Neuron (in vitro differentiated cells): Measurements from ENCODE around the gene CA5A.
"Not testable (repeated sequence)": the region's sequence is repeated elsewhere in the genome, so short reads cannot be mapped to it uniquely, and the experiment has no call there.

Experiments
- H2AFZ ChIP-seq: one replicate; pipeline ENCODE4 v1.6.1; 2013; ENCODE audit warnings: low read depth, mild to moderate bottlenecking, inconsistent platforms, low read length, moderate library complexity
- H3K27me3 ChIP-seq: one replicate; pipeline ENCODE4 v1.6.1; 2013; ENCODE audit warnings: low read length; ENCODE audit not compliant: insufficient read depth
- H3K36me3 ChIP-seq: one replicate; pipeline ENCODE4 v1.6.1; 2013; ENCODE audit warnings: low read length; ENCODE audit not compliant: insufficient read depth
- H3K4me1 ChIP-seq: one replicate; pipeline ENCODE4 v1.6.1; 2013; ENCODE audit warnings: low read length; ENCODE audit not compliant: insufficient read depth
- H3K4me3 ChIP-seq: 2 replicates; pipeline ENCODE4 v1.5.1; 2013; ENCODE audit warnings: mild to moderate bottlenecking, low read length, moderate library complexity
- H3K9me3 ChIP-seq: one replicate; pipeline ENCODE4 v1.6.1; 2013; ENCODE audit warnings: low read length

CA5A gene

GRCh38 chr16:87936375-87937230 lies at the start of gene CA5A:
Gene CA5A, minus strand, starts transcription at chr16:87936529. Its CDS starts 79 bp downstream, at chr16:87936450.
- Histone ChIP-seq H3K9me3 (no peaks in the 10 kb centered on the region), H2AFZ (no peak within 1 kb of the TSS), H3K27me3 (no peaks in the 10 kb centered on the region), H3K4me1 (no peaks in the 10 kb centered on the region), H3K4me3 (no peak within 1 kb of the TSS), H3K36me3 (no peaks in the 10 kb centered on the region)

- not testable (repeated sequence) for H3K9me3 ChIP-seq, H3K27me3 ChIP-seq, H2AFZ ChIP-seq, H3K4me3 ChIP-seq, H3K4me1 ChIP-seq
- H3K36me3 ChIP-seq, result peaks cover 15% of the 10 kb centered on the region
Observed at GRCh38 chr16:87985493-87985892, 49.2 kb upstream of the CA5A start.

DNA sequence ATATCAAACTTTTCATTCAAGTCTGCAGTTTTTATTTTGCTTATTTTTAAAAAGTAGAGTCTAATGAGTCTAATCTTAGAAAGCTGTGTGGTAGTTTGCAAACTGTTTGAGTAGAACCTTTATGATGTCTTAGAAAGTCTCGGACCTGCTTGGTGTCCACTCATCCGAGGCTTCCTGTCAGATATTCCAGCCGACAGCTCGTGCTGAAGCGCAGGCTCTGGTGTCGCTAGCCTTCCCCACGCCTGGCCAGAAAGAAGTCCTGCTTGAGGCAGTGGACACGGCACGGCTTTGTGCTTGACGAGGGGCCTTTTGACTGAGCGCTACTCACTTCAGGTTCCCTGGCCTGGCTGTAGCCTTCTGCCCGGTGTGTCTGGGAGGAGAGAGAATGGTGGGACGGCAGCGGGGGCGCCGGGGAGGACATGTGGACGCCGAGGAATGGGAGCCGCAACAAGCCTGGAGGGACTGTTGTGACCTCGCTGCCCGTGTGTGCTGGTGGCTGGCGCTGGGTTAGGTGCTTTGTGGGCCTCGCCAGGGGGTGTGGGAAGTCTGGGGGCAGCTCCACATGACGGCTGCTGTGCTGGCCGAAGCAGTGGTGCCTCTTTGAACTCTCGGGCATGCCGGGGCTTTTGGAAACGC lies 48.4 kb upstream of the CA5A start:
- peaks cover 15% of the 10 kb centered on the region for H3K36me3 ChIP-seq
- no peaks in the 10 kb centered on the region for H3K27me3 ChIP-seq
- H3K4me1 ChIP-seq, result no peaks in the 10 kb centered on the region
- H3K9me3 ChIP-seq, result no peaks in the 10 kb centered on the region
- no peak overlapping the region for H2AFZ ChIP-seq
- H3K4me3 ChIP-seq, result no peak overlapping the region

- not testable (repeated sequence) for H3K4me3 ChIP-seq, H3K4me1 ChIP-seq, H3K9me3 ChIP-seq, H3K27me3 ChIP-seq, H2AFZ ChIP-seq
- H3K36me3 ChIP-seq, result peaks cover 15% of the 10 kb centered on the region
Observed at GRCh38 chr16:87984180-87984579, 47.9 kb upstream of the CA5A start.

DNA sequence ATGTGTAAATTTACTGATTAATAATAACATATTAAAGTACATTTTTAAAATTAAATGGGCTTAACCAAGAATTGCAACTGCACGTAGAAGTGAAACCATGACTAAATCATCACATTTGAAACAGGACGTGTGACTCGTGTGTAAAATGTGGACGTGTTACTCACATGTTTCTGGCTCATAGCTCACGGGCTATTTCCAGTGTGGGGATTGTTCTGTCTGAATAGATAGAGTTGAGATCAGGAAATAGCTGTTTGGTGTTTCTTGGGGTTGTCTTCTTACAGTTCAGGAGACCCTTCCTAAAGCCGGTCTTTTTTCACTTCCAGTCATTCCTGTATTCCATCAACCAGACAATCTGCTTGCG lies 47.4 kb upstream of the CA5A start:
- H3K9me3 ChIP-seq, H3K4me3 ChIP-seq, H3K4me1 ChIP-seq, H2AFZ ChIP-seq, H3K27me3 ChIP-seq: not testable (repeated sequence)
- H3K36me3 ChIP-seq, result peaks cover 15% of the 10 kb centered on the region

GRCh38 chr16:87983072-87983736 lies 46.9 kb upstream of the CA5A start:
- H3K4me1 ChIP-seq, H2AFZ ChIP-seq, H3K27me3 ChIP-seq, H3K9me3 ChIP-seq, H3K4me3 ChIP-seq: not testable (repeated sequence)
- H3K36me3 ChIP-seq, result peaks cover 15% of the 10 kb centered on the region

DNA sequence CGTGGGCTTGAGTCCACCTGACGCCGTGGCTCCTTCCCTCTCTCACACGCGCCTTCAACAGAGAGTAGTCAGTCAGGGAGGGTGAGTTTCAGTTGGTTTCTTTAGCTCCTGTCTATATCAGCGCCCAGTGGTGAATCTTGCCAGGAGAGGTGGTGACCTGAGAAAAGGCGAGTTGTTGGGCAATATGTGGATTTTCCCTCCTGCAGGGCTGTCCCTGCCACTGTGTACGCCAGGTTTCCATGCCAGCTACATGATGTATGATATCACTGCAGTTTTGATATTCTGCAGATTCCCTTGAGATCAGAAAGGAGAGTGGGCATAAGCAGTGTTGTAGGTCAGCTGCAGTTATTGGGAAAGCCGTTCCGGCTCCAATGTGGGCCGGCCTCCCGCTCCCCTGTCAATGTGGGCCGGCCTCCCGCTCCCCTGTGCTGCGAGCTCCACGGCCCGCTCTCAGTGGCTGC lies 46.3 kb upstream of the CA5A start:
- H3K4me3 ChIP-seq, result no peak overlapping the region

DNA sequence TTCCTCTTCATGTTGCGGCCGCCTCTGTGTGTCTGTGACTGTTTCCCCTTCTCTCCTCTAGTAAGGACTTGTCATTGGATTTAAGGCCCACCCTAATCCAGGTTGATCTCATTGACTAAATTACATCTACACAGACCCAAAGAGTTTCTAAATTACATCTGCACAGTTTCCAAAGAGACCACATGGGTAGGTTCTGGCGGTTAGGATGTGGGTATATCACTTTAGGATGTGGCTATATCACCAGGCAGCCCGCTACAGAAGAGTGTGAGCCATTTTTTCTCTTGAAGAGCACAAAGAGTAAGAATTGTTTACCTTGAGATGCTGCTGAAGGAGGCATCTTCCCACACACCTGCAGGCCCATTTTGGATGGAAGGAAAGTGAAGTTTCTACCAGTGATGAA lies 45.0 kb upstream of the CA5A start:
- H3K36me3 ChIP-seq, result peaks cover 19% of the 10 kb centered on the region
- H3K4me1 ChIP-seq, H3K27me3 ChIP-seq, H3K4me3 ChIP-seq, H2AFZ ChIP-seq, H3K9me3 ChIP-seq: not testable (repeated sequence)

More for the DNA sequence above, 46.3 kb upstream of the CA5A start:
- no peaks in the 10 kb centered on the region for H3K9me3 ChIP-seq
- H2AFZ ChIP-seq, result no peak overlapping the region
- H3K27me3 ChIP-seq, result no peaks in the 10 kb centered on the region
- H3K4me1 ChIP-seq, result no peaks in the 10 kb centered on the region
- peaks cover 16% of the 10 kb centered on the region for H3K36me3 ChIP-seq

DNA sequence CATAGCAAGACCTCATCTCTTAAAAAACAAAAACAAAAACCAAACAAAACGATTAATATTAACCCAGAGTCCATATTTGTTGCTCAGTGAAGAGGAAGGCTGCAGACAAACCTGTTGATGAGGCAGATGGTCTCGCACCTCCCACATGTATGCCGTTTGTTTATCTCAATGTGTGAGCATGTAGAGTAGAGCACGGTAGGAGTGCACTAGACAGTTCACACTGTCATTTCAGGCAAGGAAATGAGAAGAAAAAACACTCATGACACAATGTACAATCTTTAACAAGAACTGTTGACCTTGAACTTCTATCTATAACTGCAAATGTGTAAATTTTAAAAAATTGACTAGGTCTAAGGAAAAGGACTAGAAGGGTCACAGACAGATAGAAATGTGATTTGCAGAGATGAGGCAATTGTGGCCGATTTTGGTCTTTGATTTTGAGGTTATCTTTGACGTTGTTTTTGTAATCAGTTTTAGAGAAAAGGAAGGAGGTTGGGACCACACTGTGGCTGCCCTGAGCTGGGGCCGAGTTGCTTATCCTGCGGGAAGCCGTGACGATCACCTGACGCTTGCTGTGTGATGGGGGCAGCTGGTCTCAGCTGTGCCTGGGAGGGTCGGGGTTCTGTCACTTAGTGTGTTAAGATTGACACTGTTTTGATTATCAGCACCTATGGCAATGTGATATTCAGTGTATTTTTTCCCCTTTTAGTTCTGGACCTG lies 43.7 kb upstream of the CA5A start:
- not testable (repeated sequence) for H3K4me3 ChIP-seq

GRCh38 chr16:87979352-87979751 lies 43.0 kb upstream of the CA5A start:
- H3K27me3 ChIP-seq, result no peaks in the 10 kb centered on the region
- H3K9me3 ChIP-seq, result no peaks in the 10 kb centered on the region
- H3K36me3 ChIP-seq, result peaks cover 10% of the 10 kb centered on the region
- no peak overlapping the region for H3K4me3 ChIP-seq
- H2AFZ ChIP-seq, result no peak overlapping the region
- no peaks in the 10 kb centered on the region for H3K4me1 ChIP-seq

More for the DNA sequence above, 43.7 kb upstream of the CA5A start:
- H3K36me3 ChIP-seq, result peaks cover 15% of the 10 kb centered on the region
- not testable (repeated sequence) for H3K27me3 ChIP-seq, H3K4me1 ChIP-seq, H3K9me3 ChIP-seq, H2AFZ ChIP-seq

DNA sequence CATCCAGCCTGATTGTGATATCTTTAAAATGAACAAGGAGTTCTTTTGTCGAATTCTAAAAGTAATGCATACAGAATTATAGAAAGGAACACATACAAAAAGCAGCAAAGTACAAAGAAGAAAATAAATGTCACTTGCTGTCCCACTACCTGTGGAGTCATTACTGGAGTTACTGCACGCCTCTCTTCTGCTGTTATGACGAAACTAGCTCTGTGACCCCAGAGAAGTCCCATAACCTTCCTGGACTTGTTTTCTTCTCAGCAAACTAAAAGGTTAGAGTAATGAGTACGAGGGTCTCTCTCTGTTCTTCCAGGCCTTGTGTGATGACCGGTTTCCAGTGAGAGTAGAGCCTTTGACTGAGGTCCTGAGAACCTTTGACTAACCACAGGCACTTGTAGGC lies 41.8 kb upstream of the CA5A start:
- peaks cover 10% of the 10 kb centered on the region for H3K36me3 ChIP-seq
- no peak overlapping the region for H2AFZ ChIP-seq
- no peaks in the 10 kb centered on the region for H3K4me1 ChIP-seq
- H3K9me3 ChIP-seq, result no peaks in the 10 kb centered on the region
- no peaks in the 10 kb centered on the region for H3K27me3 ChIP-seq
- no peak overlapping the region for H3K4me3 ChIP-seq

GRCh38 chr16:87976665-87977064 lies 40.3 kb upstream of the CA5A start:
- Histone ChIP-seq H2AFZ (no peak overlapping the region), H3K9me3 (peaks cover 3% of the 10 kb centered on the region), H3K4me1 (no peaks in the 10 kb centered on the region), H3K36me3 (peaks cover 9% of the 10 kb centered on the region), H3K27me3 (no peaks in the 10 kb centered on the region), H3K4me3 (no peak overlapping the region)

- H3K27me3 ChIP-seq, result no peaks in the 10 kb centered on the region
- no peaks in the 10 kb centered on the region for H3K4me1 ChIP-seq
- H2AFZ ChIP-seq, result no peak overlapping the region
- peaks cover 5% of the 10 kb centered on the region for H3K9me3 ChIP-seq
- peaks cover 5% of the 10 kb centered on the region for H3K36me3 ChIP-seq
- no peak overlapping the region for H3K4me3 ChIP-seq
Observed at GRCh38 chr16:87974178-87974577, 37.8 kb upstream of the CA5A start.
